Uterus (tissue), 4 donors: ENCODE data around the gene NELL1. TPM values are rescaled to one million over a fixed set of nuclear protein-coding genes. Genes with fewer than 3 reads are reported as not detected.

Experiments
- DNase-seq, 2 donors: peaks; one replicate each; pipeline ENCODE4 v3.0.0-alpha.2; 2019 to 2020
- H3K27ac ChIP-seq, 2 donors: fragments of 200-600 bp; sonication (generic); 1 replicate in 1 of 2; 2 replicates in 1 of 2; pipeline ENCODE4 v1.5.1; 2016 to 2018
- H3K27me3 ChIP-seq, 2 donors: fragments of 200-600 bp; sonication (generic); one replicate each; pipeline ENCODE4 v1.5.1; 2018 to 2019; ENCODE audit warnings: control low read depth in 1 of 2
- H3K36me3 ChIP-seq, 2 donors: fragments of 200-600 bp; sonication (generic); one replicate each; pipeline ENCODE4 v1.5.1; 2019; ENCODE audit warnings: control low read depth in 1 of 2
- H3K4me1 ChIP-seq, 2 donors: fragments of 200-600 bp; sonication (generic); one replicate each; pipeline ENCODE4 v1.5.1; 2018 to 2019; ENCODE audit warnings: control low read depth in 1 of 2
- H3K4me3 ChIP-seq, 2 donors: fragments of 200-600 bp; sonication (generic); 1 replicate in 1 of 2; 2 replicates in 1 of 2; pipeline ENCODE4 v1.5.1; 2018 to 2019; ENCODE audit warnings: mild to moderate bottlenecking in 1 of 2
- H3K9me3 ChIP-seq, 2 donors: fragments of 200-600 bp; sonication (generic); one replicate each; pipeline ENCODE4 v1.5.1; 2019; ENCODE audit warnings: control low read depth in 1 of 2
- CTCF ChIP-seq, 4 experiments: fragments of 200-600 bp in 2 of 4; fragments of 450-650 bp in 2 of 4; sonication (generic) in 2 of 4; IDR thresholded peaks; one replicate each; pipeline ENCODE4 v1.5.1; 2016 to 2019; ENCODE audit warnings: antibody characterized with exemption in 4 of 4, mild to moderate bottlenecking in 2 of 4, moderate library complexity in 1 of 4
- POLR2A ChIP-seq, 2 donors: fragments of 450-650 bp; IDR thresholded peaks; one replicate each; pipeline ENCODE4 v1.6.1; 2016; ENCODE audit warnings: antibody characterized with exemption in 2 of 2, mild to moderate bottlenecking in 1 of 2, moderate library complexity in 1 of 2
- intact Hi-C: fragments of 100-400 bp; cut with DNase I; formaldehyde crosslinking; loops from one replicate; pipeline ENCODE4 v1.15.1; 2023; ENCODE audit warnings: low total_unique reads
- total RNA-seq, 4 donors: library from RNA; depleted of rRNA in 3 of 4; stranded (reverse); fragments of >200 nt in 3 of 4; gene quantifications; one replicate each; pipeline versions ENCODE4 v1.1.0 to v1.2.4, GENCODE V29; 2014 to 2023
- donor health status: DM: yes; HTN: yes; CAD: no.

The NELL1 gene
- total RNA-seq, 4 donors from 2014 or later = 0.34 to 25.1 TPM; not detected in 2

- Histone ChIP-seq H3K4me3 (no peak overlapping the region), H3K27me3 (no peaks in the 10 kb centered on the region), H3K4me1 (no peaks in the 10 kb centered on the region), H3K36me3 (no peaks in the 10 kb centered on the region), H3K9me3 (no peaks in the 10 kb centered on the region), H3K27ac (no peak overlapping the region)
- no peak for TF ChIP-seq CTCF (IDR thresholded peaks at IDR 0.05)
- TF ChIP-seq POLR2A (IDR thresholded peaks at IDR 0.05) = no peak
- intact Hi-C loops = no loop called here
- no peak for DNase-seq
These were observed 207.4 kb downstream of the NELL1 start for GRCh38 chr11:20876738-20877137.

- no peak for TF ChIP-seq CTCF (IDR thresholded peaks at IDR 0.05)
- TF ChIP-seq POLR2A (IDR thresholded peaks at IDR 0.05) = no peak
- no peak for DNase-seq
- Histone ChIP-seq H3K27me3 (no peaks in the 10 kb centered on the region), H3K36me3 (no peaks in the 10 kb centered on the region), H3K9me3 (no peaks in the 10 kb centered on the region), H3K27ac (no peak overlapping the region), H3K4me1 (no peaks in the 10 kb centered on the region), H3K4me3 (no peak overlapping the region)
- intact Hi-C loops = no loop called here
These were observed 210.7 kb downstream of the NELL1 start for GRCh38 chr11:20880094-20880493.

- H3K4me3 ChIP-seq = no peak overlapping the region
- no peaks in the 10 kb centered on the region for H3K27me3 ChIP-seq
- H3K27ac ChIP-seq = no peak overlapping the region
- no peaks in the 10 kb centered on the region for H3K36me3 ChIP-seq
- intact Hi-C loops = no loop called here
- H3K9me3 ChIP-seq = no peaks in the 10 kb centered on the region
- no peak for DNase-seq
- TF ChIP-seq CTCF (IDR thresholded peaks at IDR 0.05) = no peak
- no peak for TF ChIP-seq POLR2A (IDR thresholded peaks at IDR 0.05)
- H3K4me1 ChIP-seq = no peaks in the 10 kb centered on the region
These were observed 212.1 kb downstream of the NELL1 start for GRCh38 chr11:20881328-20882079.

DNA sequence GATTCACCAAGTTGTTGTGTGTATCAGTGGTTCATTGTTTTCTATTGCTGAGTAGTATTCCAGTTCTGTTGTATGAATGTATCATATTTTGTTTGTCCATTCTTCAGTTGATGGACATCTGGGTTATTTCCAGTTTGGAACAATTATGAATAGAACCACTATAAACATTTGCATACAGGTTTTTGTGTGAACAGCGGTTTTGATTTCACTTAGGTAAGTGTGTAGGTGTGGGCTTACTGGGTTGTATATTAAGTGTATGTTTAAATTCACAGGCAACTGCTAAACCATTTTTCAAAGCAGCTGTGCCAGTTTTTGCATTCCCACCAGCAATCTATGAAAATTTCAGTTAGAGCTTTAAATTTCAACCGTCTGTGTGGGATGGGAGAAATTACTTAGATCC lies 217.8 kb downstream of the NELL1 start:
- Histone ChIP-seq H3K36me3 (no peaks in the 10 kb centered on the region), H3K4me1 (no peaks in the 10 kb centered on the region), H3K4me3 (no peak overlapping the region), H3K27me3 (no peaks in the 10 kb centered on the region), H3K27ac (no peak overlapping the region), H3K9me3 (no peaks in the 10 kb centered on the region)
- no peak for TF ChIP-seq POLR2A (IDR thresholded peaks at IDR 0.05)
- no peak for TF ChIP-seq CTCF (IDR thresholded peaks at IDR 0.05)
- no peak for DNase-seq
- intact Hi-C loops = no loop called here

DNA sequence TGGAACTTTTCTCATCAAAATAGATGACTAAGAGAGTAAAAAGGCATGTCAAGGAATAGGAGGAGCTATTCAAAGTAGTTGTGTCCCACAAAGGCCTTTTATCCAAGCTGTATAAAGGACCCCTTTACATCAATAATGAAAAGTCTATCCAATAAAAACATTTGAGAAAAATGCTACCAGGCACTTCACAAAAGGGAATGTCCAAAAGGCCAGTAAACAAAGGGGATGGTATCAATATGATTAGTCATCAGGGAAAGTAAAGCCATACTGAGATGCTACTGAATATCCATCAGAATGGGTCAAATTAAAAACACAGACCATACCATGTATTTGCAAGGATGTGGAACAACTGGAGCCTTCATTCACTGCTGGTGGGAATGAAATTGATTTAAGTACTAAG lies 224.9 kb downstream of the NELL1 start:
- H3K27ac ChIP-seq = no peak overlapping the region
- TF ChIP-seq POLR2A (IDR thresholded peaks at IDR 0.05) = no peak
- TF ChIP-seq CTCF (IDR thresholded peaks at IDR 0.05) = no peak
- no peak for DNase-seq
- no peak overlapping the region for H3K4me3 ChIP-seq
- H3K36me3 ChIP-seq = no peaks in the 10 kb centered on the region
- intact Hi-C loops = no loop called here
- H3K9me3 ChIP-seq = no peaks in the 10 kb centered on the region
- no peaks in the 10 kb centered on the region for H3K27me3 ChIP-seq
- H3K4me1 ChIP-seq = no peaks in the 10 kb centered on the region
